ENCODE measurements around the gene SRD5A1. TPM values are rescaled to one million over a fixed set of nuclear protein-coding genes. Genes with fewer than 3 reads are reported as not detected.

Gene SRD5A1
- total RNA-seq, 2 experiments from 2014 or later = 15.9 to 20.4 TPM

DNA sequence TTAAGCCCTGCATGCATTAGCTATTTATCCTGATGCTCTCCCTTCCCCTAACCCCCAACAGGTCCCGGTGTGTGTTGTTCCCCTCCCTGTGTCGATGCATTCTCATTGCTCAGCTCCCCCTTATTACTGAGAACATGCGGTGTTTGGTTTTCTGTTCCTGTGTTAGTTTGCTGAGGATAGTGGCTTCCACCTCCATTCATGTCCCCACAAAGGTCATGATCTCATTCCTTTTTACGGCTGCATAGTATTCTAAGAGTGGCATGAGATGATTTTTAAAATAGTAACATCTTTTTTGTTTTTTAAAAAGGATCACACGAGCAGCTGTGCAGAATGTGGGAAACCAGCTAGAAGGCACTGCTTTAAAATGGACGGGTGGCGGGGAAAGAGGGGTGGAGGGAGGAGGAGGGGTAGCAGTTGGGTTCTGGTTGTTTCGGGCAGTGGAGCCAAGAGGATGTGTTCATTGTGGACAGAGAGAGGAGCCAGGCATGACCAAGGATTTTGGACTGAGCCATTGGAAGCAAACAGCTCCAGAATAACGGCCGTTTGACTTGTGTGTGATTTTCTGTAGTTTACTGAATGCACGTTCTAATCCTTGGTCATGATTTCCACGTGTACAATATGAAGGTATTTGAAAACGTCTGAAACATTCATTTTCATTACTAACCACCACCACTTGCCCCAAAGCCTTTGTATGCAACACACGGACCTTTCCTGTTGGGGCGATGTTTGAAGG, 78.3 kb downstream of the SRD5A1 start:
- POLR2A ChIA-PET = interaction anchor here (1.2 to 2.8 kb wide), 2 partner anchors 18 to 79 kb away, joined by 3 to 24 read pairs; partner anchors contain the start of genes NSUN2 and SRD5A1

DNA sequence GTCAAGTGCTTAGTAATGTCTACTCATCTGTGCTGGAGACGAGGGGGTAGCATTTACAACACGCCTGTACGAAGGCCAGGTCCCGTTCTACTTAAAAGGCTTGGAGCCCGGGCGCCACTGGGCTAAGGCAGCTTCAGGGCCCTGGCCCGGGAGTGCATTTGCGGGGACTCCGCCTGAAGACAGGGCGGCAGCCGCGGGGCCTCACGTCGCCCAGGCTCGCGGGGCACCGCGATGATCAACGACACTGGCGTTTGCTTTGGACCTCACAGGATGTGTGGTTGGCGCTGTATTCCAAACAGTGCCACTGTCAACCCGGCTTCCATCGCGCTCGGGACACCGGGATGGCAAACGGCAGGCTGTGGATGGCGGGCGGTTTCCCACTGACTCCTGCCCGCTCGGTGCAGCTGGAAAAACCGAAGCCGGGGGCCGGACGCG, 78.9 kb downstream of the SRD5A1 start:
- no peaks in the 10 kb centered on the region for H3K27me3 Mint-ChIP-seq (ENCODE audit: low read depth)
- H3K36me3 Mint-ChIP-seq (ENCODE audit: low read depth) = peaks cover 19% of the 10 kb centered on the region
- peak; percentile 32 for ATAC-seq
- ChIA-PET CTCF (interaction anchor here (1.0 to 1.7 kb wide), 2 partner anchors 10 to 33 kb away, joined by 5 read pairs; no protein-coding TSS in a partner anchor), POLR2A (interaction anchor here (1.2 to 2.8 kb wide), 2 partner anchors 18 to 79 kb away, joined by 3 to 24 read pairs; partner anchors contain the start of genes NSUN2 and SRD5A1)
- peak overlapping the region; percentile 86 for H3K4me3 Mint-ChIP-seq
- H3K9me3 Mint-ChIP-seq (ENCODE audit: insufficient read depth) = no peaks in the 10 kb centered on the region
- peak; percentile 64 for DNase-seq
- H3K4me1 Mint-ChIP-seq (ENCODE audit: low read depth) = peaks cover 36% of the 10 kb centered on the region
- H3K27ac Mint-ChIP-seq = peak overlapping the region; percentile 94

More for the DNA sequence above, 78.3 kb downstream of the SRD5A1 start:
- Mint-ChIP-seq H3K27me3 (ENCODE audit: low read depth) (no peaks in the 10 kb centered on the region), H3K4me3 (peak overlapping the region; percentile 86), H3K27ac (peak overlapping the region; percentile 94), H3K4me1 (ENCODE audit: low read depth) (peaks cover 30% of the 10 kb centered on the region), H3K9me3 (ENCODE audit: insufficient read depth) (no peaks in the 10 kb centered on the region), H3K36me3 (ENCODE audit: low read depth) (peaks cover 14% of the 10 kb centered on the region)
- no peak for DNase-seq
- no peak for ATAC-seq
- CTCF ChIA-PET = interaction anchor here (1.0 to 1.7 kb wide), 3 partner anchors 10 to 34 kb away, joined by 5 read pairs; no protein-coding TSS in a partner anchor

- Mint-ChIP-seq H3K4me3 (peak overlapping the region; percentile 86), H3K27me3 (ENCODE audit: low read depth) (no peaks in the 10 kb centered on the region), H3K9me3 (ENCODE audit: insufficient read depth) (no peaks in the 10 kb centered on the region), H3K27ac (peak overlapping the region; percentile 94), H3K36me3 (ENCODE audit: low read depth) (peaks cover 24% of the 10 kb centered on the region), H3K4me1 (ENCODE audit: low read depth) (peaks cover 41% of the 10 kb centered on the region)
- ChIA-PET POLR2A (interaction anchor here (1.0 to 2.8 kb wide), 5 partner anchors 16 to 1290 kb away, joined by 3 to 24 read pairs (median 3); partner anchors contain the start of genes ICE1, MED10, NSUN2 and SRD5A1), CTCF (interaction anchor here (1.0 to 1.7 kb wide), 2 partner anchors 9 to 32 kb away, joined by 5 read pairs; no protein-coding TSS in a partner anchor)
- DNase-seq (peak; percentile 97), ATAC-seq (peak; percentile 81)
These were observed 79.5 kb downstream of the SRD5A1 start for GRCh38 chr5:6712577-6713273.

DNA sequence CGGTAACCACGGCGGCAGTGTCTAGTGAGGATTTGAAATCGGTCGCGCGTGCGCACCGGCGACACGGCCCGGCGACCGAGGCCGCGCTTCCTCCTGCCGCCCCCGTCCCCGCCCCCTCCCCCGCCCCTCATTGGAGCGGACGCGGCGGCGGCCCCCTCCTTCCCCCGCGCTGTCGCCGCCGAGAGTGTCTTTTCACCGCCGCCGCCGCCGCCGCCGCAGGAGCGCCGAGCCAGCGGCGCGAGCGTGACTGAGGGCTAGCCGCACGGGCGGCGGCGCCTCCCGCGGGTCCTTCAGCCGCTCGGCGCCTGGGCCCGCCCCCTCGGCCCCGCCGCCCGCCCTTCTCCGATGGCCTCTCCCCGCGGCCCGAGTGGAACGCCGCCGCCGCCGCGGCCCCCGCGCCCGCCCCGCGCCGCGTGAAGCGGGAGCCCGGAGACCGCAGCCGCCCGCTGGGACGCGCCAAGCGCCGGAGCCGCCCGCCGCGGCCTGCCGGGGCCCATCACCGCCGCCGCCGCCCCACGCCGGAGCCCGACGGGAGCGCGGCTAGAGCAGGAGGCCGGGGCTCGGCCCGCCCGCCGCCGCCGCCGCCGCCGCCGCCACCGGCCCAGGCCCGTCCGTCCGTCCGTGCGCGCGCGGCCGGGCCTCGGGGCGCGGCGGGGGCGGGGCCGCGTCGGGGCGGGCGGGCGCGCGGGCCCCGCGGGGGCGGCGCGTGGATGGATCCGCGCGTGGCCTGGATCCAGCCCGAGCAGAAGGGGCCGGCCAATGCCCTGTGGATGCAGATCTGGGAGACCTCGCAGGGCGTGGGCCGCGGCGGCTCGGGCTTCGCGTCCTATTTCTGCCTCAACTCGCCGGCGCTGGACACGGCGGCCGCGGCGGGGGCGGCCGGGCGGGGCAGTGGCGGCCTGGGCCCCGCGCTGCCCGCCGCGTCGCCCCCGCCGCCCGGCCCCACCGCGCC, 80.3 kb downstream of the SRD5A1 start, which contains the start of gene TENT4A:
Gene TENT4A, plus strand, starts transcription at position 159 of the 952 bp plus-strand sequence. Its CDS starts 552 bp downstream, at position 711.
- Mint-ChIP-seq H3K36me3 (ENCODE audit: low read depth) (peaks cover 33% of the 10 kb centered on the region), H3K27me3 (ENCODE audit: low read depth) (no peaks in the 10 kb centered on the region), H3K4me1 (ENCODE audit: low read depth) (peaks cover 45% of the 10 kb centered on the region), H3K4me3 (peak within 1 kb of the TSS; percentile 86), H3K27ac (peak within 1 kb of the TSS; percentile 94), H3K9me3 (ENCODE audit: insufficient read depth) (no peaks in the 10 kb centered on the region)
- ChIA-PET CTCF (interaction anchor here (1.7 kb wide), 1 partner anchor 9 kb away, joined by 5 read pairs; no protein-coding TSS in a partner anchor), POLR2A (interaction anchor here (1.0 to 2.8 kb wide), 4 partner anchors 15 to 1291 kb away, joined by 3 to 24 read pairs (median 4); partner anchors contain the start of genes ICE1, MED10, NSUN2 and SRD5A1)
- peak; percentile 32 for DNase-seq
- peak; percentile 41 for ATAC-seq

DNA sequence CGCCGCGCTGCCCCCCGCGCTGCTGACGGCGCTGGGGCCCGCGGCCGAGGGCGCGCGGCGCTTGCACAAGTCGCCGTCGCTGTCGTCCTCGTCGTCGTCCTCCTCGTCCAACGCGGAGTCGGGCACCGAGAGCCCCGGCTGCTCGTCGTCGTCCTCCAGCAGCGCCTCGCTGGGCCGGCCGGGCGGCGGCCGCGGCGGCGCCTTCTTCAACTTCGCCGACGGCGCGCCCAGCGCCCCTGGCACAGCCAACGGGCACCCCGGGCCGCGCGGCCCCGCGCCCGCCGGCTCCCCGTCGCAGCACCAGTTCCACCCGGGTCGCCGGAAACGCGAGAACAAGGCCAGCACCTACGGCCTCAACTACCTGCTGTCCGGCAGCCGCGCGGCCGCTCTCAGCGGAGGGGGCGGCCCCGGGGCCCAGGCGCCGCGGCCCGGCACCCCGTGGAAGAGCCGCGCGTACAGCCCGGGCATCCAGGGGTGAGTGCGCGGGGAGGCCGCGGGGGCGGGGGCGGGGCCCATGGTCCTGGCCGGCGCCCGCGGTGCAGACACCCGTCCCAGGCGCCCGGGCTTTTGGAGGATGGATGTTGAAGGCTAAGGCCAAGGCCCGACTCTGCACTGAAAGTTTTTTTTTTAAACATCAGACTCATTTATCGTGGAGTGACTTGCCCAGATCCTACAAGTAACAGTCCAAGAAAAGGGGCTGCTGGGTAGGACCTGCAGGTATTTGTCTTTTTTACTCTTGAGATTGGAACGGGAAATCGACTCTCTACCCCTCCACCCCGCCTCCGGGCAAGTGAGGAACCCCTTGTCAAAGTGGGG, 81.2 kb downstream of the SRD5A1 start:
- ATAC-seq = no peak
- H3K27ac Mint-ChIP-seq = peak overlapping the region; percentile 84
- H3K9me3 Mint-ChIP-seq (ENCODE audit: insufficient read depth) = no peaks in the 10 kb centered on the region
- ChIA-PET CTCF (no interaction called here), POLR2A (no interaction called here)
- peak; percentile 34 for DNase-seq
- peaks cover 52% of the 10 kb centered on the region for H3K4me1 Mint-ChIP-seq (ENCODE audit: low read depth)
- H3K4me3 Mint-ChIP-seq = peak overlapping the region; percentile 89
- no peaks in the 10 kb centered on the region for H3K27me3 Mint-ChIP-seq (ENCODE audit: low read depth)
- peaks cover 39% of the 10 kb centered on the region for H3K36me3 Mint-ChIP-seq (ENCODE audit: low read depth)

GRCh38 chr5:6715271-6715670, 82.0 kb downstream of the SRD5A1 start:
- peaks cover 47% of the 10 kb centered on the region for H3K36me3 Mint-ChIP-seq (ENCODE audit: low read depth)
- peak overlapping the region; percentile 78 for H3K27ac Mint-ChIP-seq
- CTCF ChIA-PET = no interaction called here
- no peak for ATAC-seq
- no peaks in the 10 kb centered on the region for H3K9me3 Mint-ChIP-seq (ENCODE audit: insufficient read depth)
- no peak for DNase-seq
- peaks cover 61% of the 10 kb centered on the region for H3K4me1 Mint-ChIP-seq (ENCODE audit: low read depth)
- POLR2A ChIA-PET = interaction anchor here (0.5 to 1.2 kb wide), 3 partner anchors 11 to 131 kb away, joined by 3 read pairs; partner anchors contain the start of genes NSUN2 and SRD5A1
- no peaks in the 10 kb centered on the region for H3K27me3 Mint-ChIP-seq (ENCODE audit: low read depth)
- H3K4me3 Mint-ChIP-seq = peak overlapping the region; percentile 89

DNA sequence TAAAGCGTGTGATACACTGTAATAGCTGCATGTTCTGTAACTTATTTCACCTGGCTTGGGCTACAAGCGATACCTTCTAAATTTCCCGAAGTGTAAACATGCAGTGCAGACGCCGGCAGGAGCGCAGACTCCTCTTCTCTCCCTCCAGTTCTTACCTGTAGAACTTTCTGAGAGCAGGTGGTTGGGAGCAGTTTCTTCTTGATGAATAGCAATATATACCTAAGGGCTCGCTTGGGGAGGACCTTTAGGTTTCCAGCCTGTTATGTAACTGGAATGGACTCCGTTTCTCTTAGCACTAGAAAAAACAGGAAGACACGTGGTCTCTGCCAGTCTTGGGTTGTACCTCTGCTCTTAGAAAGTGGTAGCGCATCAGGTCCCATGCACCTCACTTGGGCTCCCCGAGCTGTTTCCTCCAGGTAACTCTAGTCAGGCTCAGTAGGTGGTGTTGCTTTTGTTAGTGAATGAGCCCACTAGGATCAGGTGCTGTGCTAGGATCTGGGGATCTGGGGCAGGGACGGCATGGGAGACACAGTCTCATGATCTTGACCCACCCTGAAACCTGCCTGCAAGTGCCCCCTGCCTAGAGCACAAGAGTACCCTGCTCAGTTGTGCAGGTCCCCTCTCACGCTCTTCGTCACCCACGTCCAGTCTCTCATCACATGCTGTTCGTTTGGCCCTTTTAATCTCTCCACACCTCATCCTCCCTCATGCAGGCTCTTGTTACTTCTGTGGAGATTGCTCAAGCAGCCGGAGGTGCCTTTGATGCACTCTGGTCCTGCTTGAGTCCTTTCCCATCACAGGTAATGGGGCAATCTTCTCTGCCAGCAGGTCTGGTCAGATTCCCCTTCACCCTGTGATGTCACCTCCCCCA, 82.8 kb downstream of the SRD5A1 start:
- H3K9me3 Mint-ChIP-seq (ENCODE audit: insufficient read depth) = no peaks in the 10 kb centered on the region
- peak overlapping the region; percentile 89 for H3K4me3 Mint-ChIP-seq
- peak overlapping the region; percentile 78 for H3K27ac Mint-ChIP-seq
- no peak for ATAC-seq
- peak; percentile 45 for DNase-seq
- H3K36me3 Mint-ChIP-seq (ENCODE audit: low read depth) = peaks cover 48% of the 10 kb centered on the region
- ChIA-PET POLR2A (interaction anchor here (0.5 to 1.2 kb wide), 3 partner anchors 10 to 131 kb away, joined by 3 read pairs; partner anchors contain the start of genes NSUN2 and SRD5A1), CTCF (interaction anchor here (1.6 kb wide), 1 partner anchor 29 kb away, joined by 6 read pairs; no protein-coding TSS in a partner anchor)
- peaks cover 66% of the 10 kb centered on the region for H3K4me1 Mint-ChIP-seq (ENCODE audit: low read depth)
- H3K27me3 Mint-ChIP-seq (ENCODE audit: low read depth) = no peaks in the 10 kb centered on the region

- H3K36me3 Mint-ChIP-seq (ENCODE audit: low read depth) = peaks cover 51% of the 10 kb centered on the region
- ChIA-PET CTCF (interaction anchor here (1.6 kb wide), 1 partner anchor 28 kb away, joined by 6 read pairs; no protein-coding TSS in a partner anchor), POLR2A (interaction anchor here (1.2 kb wide), 1 partner anchor 84 kb away, joined by 3 read pairs; the partner anchor contains the start of genes NSUN2 and SRD5A1)
- H3K9me3 Mint-ChIP-seq (ENCODE audit: insufficient read depth) = no peaks in the 10 kb centered on the region
- DNase-seq (peak; percentile 20), ATAC-seq (no peak)
- H3K27ac Mint-ChIP-seq = peak overlapping the region; percentile 62
- peaks cover 68% of the 10 kb centered on the region for H3K4me1 Mint-ChIP-seq (ENCODE audit: low read depth)
- peak overlapping the region; percentile 89 for H3K4me3 Mint-ChIP-seq
- H3K27me3 Mint-ChIP-seq (ENCODE audit: low read depth) = no peaks in the 10 kb centered on the region
These were observed 83.4 kb downstream of the SRD5A1 start for GRCh38 chr5:6716629-6717149.

DNA sequence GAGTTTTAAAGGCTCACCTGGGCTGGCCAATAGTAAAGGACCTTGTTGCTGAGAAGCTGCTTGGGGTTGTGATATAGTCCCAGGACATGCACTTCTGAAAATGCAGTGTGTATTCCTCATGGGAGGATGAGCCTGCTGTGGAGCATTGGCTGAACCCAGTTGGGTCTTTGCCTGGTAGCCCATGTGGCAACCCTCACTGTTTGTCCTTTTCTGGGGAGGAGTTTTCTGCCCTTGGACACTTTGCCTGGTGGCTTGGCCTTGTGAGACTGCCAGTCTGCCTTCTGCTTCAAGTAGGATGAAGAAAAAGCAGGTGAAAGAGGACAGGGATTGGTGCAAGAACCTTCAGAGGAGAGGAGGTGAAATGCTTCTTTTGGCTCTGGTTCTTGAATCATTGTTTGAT, 84.0 kb downstream of the SRD5A1 start:
- CTCF ChIA-PET = interaction anchor here (1.6 kb wide), 1 partner anchor 27 kb away, joined by 6 read pairs; no protein-coding TSS in a partner anchor
- H3K36me3 Mint-ChIP-seq (ENCODE audit: low read depth) = peaks cover 55% of the 10 kb centered on the region
- no peak overlapping the region for H3K4me3 Mint-ChIP-seq
- ATAC-seq (no peak), DNase-seq (peak; percentile 20)
- no peaks in the 10 kb centered on the region for H3K9me3 Mint-ChIP-seq (ENCODE audit: insufficient read depth)
- POLR2A ChIA-PET = interaction anchor here (0.8 kb wide), 1 partner anchor 9 kb away, joined by 4 read pairs; no protein-coding TSS in a partner anchor
- no peaks in the 10 kb centered on the region for H3K27me3 Mint-ChIP-seq (ENCODE audit: low read depth)
- H3K4me1 Mint-ChIP-seq (ENCODE audit: low read depth) = peaks cover 68% of the 10 kb centered on the region
- peak overlapping the region; percentile 25 for H3K27ac Mint-ChIP-seq
